ENCODE data around the gene RHOA.

The RHOA gene

DNA sequence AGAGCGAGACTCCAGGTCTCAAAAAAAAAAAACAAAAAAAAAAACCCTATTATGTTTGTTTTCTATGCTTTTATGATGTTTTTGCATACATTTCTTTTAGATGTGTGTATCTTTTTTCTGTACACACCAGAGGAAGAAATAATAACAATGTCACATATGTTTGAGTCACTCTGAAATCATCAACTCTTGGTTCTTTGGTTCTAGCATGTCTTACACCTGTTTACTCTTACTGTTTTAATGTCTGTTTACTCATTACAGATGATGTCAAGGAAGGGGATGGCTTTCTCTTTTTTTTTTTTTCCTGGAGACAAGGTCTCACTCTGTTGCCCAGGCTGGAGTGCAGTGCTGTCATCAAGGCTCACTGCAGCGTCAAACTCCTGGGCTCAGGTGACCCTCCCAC is 24.1 kb downstream of the RHOA start:
- no peak for DNase-seq (ENCODE audit: low spot score)
- Histone ChIP-seq H3K4me1 (ENCODE audit: insufficient read depth, poor library complexity, severe bottlenecking) (peaks cover 2% of the 10 kb centered on the region), H3K9me3 (ENCODE audit: severe bottlenecking) (no peaks in the 10 kb centered on the region), H3K4me3 (ENCODE audit: severe bottlenecking) (no peak overlapping the region), H3K27me3 (ENCODE audit: insufficient read depth, poor library complexity, severe bottlenecking) (no peaks in the 10 kb centered on the region), H3K36me3 (ENCODE audit: low read depth) (peaks cover 21% of the 10 kb centered on the region), H3K27ac (ENCODE audit: poor library complexity, severe bottlenecking) (peak overlapping the region; percentile 32)
- no peak for TF ChIP-seq CTCF (IDR thresholded peaks at IDR 0.05; ENCODE audit: poor library complexity, severe bottlenecking)
- peak; percentile 35; the same call in 1 of the 3 replicates for ATAC-seq (ENCODE audit: low read depth)

DNA sequence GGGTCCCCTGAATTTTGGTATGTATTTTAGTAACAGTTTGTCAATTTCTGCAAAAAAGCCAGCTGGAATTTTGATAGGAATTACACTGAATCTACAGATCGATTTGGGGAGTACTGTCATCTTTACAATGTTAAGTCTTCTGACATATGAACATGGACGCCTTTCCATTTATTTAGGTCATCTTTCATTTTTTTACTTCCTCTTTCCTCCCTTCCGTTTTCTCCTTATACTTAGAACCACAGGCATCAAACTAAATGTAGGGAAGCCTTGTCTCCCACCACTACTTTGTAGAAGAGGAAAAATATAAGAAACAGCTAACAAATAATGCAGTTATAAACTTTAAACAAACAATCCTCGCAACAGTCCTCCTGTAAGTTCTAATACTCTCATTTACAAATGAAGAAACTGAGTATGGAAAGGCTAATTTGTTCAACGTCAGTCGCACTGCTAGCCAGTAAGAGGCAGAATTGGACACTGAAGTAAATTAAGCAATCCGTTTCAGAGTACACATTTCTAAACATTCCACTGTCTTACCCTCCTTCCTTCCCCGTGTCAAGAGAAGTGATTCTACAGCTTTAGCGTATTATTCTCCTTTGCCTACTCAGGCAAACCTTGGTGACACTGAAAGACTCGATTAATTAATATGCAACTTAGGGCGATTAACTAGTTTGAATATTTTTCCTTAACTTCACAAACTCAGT is 25.6 kb downstream of the RHOA start:
- H3K27ac ChIP-seq (ENCODE audit: poor library complexity, severe bottlenecking): no peak overlapping the region
- peaks cover 18% of the 10 kb centered on the region for H3K36me3 ChIP-seq (ENCODE audit: low read depth)
- peaks cover 2% of the 10 kb centered on the region for H3K4me1 ChIP-seq (ENCODE audit: insufficient read depth, poor library complexity, severe bottlenecking)
- H3K9me3 ChIP-seq (ENCODE audit: severe bottlenecking): no peaks in the 10 kb centered on the region
- no peak for DNase-seq (ENCODE audit: low spot score)
- ATAC-seq (ENCODE audit: low read depth): no peak
- TF ChIP-seq CTCF (IDR thresholded peaks at IDR 0.05; ENCODE audit: poor library complexity, severe bottlenecking): no peak
- H3K4me3 ChIP-seq (ENCODE audit: severe bottlenecking): no peak overlapping the region
- no peaks in the 10 kb centered on the region for H3K27me3 ChIP-seq (ENCODE audit: insufficient read depth, poor library complexity, severe bottlenecking)

GRCh38 chr3:49385617-49386016 is 26.2 kb downstream of the RHOA start:
- H3K4me3 ChIP-seq (ENCODE audit: severe bottlenecking): no peak overlapping the region
- no peaks in the 10 kb centered on the region for H3K27me3 ChIP-seq (ENCODE audit: insufficient read depth, poor library complexity, severe bottlenecking)
- no peak overlapping the region for H3K27ac ChIP-seq (ENCODE audit: poor library complexity, severe bottlenecking)
- no peak for TF ChIP-seq CTCF (IDR thresholded peaks at IDR 0.05; ENCODE audit: poor library complexity, severe bottlenecking)
- H3K4me1 ChIP-seq (ENCODE audit: insufficient read depth, poor library complexity, severe bottlenecking): peaks cover 2% of the 10 kb centered on the region
- ATAC-seq (ENCODE audit: low read depth) (no peak), DNase-seq (ENCODE audit: low spot score) (no peak)
- peaks cover 17% of the 10 kb centered on the region for H3K36me3 ChIP-seq (ENCODE audit: low read depth)
- no peaks in the 10 kb centered on the region for H3K9me3 ChIP-seq (ENCODE audit: severe bottlenecking)

DNA sequence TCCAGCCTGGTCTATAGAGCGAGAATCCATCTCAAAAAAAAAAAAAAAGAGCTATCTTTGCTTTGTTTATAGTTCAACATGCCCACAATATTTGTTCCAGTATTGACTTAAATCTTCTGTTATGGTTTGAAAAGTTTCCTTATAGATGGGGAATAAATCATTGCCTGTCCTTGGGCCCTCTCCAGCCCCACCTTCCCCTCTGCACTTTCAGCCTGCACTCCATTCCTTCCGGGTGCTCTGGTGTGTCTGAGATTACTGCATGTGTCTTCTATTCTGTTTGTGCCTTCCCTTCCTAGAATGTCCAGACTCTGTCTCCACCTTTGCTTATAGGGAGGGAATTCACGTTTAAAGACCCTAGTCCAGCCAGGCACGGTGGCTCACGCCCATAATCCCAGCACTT is 28.4 kb downstream of the RHOA start:
- Histone ChIP-seq H3K36me3 (ENCODE audit: low read depth) (peaks cover 9% of the 10 kb centered on the region), H3K27ac (ENCODE audit: poor library complexity, severe bottlenecking) (no peak overlapping the region), H3K4me3 (ENCODE audit: severe bottlenecking) (no peak overlapping the region), H3K27me3 (ENCODE audit: insufficient read depth, poor library complexity, severe bottlenecking) (no peaks in the 10 kb centered on the region), H3K9me3 (ENCODE audit: severe bottlenecking) (no peaks in the 10 kb centered on the region), H3K4me1 (ENCODE audit: insufficient read depth, poor library complexity, severe bottlenecking) (peaks cover 6% of the 10 kb centered on the region)
- no peak for TF ChIP-seq CTCF (IDR thresholded peaks at IDR 0.05; ENCODE audit: poor library complexity, severe bottlenecking)
- ATAC-seq (ENCODE audit: low read depth) (no peak), DNase-seq (ENCODE audit: low spot score) (no peak)

DNA sequence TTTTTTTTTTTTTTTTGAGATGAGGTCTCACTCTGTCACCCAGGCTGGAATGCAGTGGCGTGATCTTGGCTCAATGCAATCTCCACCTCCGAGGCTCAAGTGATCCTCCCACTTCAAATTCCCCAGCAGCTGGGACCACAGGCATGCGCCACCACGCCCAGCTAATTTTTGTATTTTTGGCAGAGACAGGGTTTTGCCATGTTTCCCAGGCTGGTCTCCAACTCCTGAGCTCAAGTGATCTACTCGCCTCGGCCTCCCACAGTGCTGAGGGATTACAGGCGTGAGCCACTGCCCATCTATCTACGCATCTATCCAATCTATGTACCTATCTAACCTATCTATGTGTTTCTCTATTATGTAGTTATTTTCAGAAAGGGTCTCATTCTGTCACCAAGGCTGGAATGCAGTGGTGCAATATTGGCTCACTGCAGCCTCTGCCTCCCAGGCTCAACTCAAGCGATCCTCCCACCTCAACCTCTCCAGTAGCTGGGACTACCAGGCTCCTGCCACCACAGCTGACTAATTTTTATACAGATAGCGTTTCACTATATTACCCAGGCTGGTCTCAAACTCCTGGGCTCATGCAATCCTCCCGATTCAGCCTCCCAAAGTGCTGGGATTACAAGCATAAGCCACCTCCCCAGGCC is 33.4 kb downstream of the RHOA start:
- ATAC-seq (ENCODE audit: low read depth) (peak; percentile 65), DNase-seq (ENCODE audit: low spot score) (no peak)
- no peaks in the 10 kb centered on the region for H3K27me3 ChIP-seq (ENCODE audit: insufficient read depth, poor library complexity, severe bottlenecking)
- no peak overlapping the region for H3K4me3 ChIP-seq (ENCODE audit: severe bottlenecking)
- TF ChIP-seq CTCF (IDR thresholded peaks at IDR 0.05; ENCODE audit: poor library complexity, severe bottlenecking): no peak
- no peaks in the 10 kb centered on the region for H3K9me3 ChIP-seq (ENCODE audit: severe bottlenecking)
- peak overlapping the region; percentile 50 for H3K27ac ChIP-seq (ENCODE audit: poor library complexity, severe bottlenecking)
- H3K4me1 ChIP-seq (ENCODE audit: insufficient read depth, poor library complexity, severe bottlenecking): peaks cover 8% of the 10 kb centered on the region
- H3K36me3 ChIP-seq (ENCODE audit: low read depth): peaks cover 28% of the 10 kb centered on the region
